GM12878 (cell line): ENCODE results near the gene ATP6V0C. TPM values are rescaled to one million over a fixed set of nuclear protein-coding genes. Genes with fewer than 3 reads are reported as not detected.
A peak's percentile ranks its signal among the peaks of the same experiment; 100 is the strongest.

Experiments used
- ATAC-seq: fragments of 200-7000 bp; cut with Tn5 transposase; 3 replicates; pipeline ENCODE4 v1.9.1; 2020; ENCODE audit warnings: mild to moderate bottlenecking, moderate library complexity
- BruUV-seq: library from RNA; stranded (reverse); fragments of 400-500 nt; replicated peaks from 2 replicates; lab custom pipeline; 2021; lab: Mats Ljungman, UMichigan
- CTCF ChIA-PET: fragments of 300-600 bp; sonication (Branson Sonifier 250); formaldehyde crosslinking; extraction: SDS; loops from one replicate; lab custom pipeline; 2021; ENCODE audit warnings: inconsistent platforms; lab: Yijun Ruan, JAX
- POLR2A ChIA-PET: fragments of 350-600 bp; formaldehyde crosslinking; extraction: SDS; loops from one replicate; lab custom pipeline; 2021; ENCODE audit warnings: inconsistent platforms; lab: Charles Lee
- RAD21 ChIA-PET: fragments of 300-600 bp; sonication (Branson Sonifier 250); formaldehyde crosslinking; loops from one replicate; lab custom pipeline; 2023; ENCODE audit warnings: antibody characterized with exemption; ENCODE audit not compliant: unreplicated experiment; lab: Charles Lee
- SMC1A ChIA-PET: fragments of 300-600 bp; sonication (Branson Sonifier 250); formaldehyde crosslinking; loops from one replicate; lab custom pipeline; 2023; ENCODE audit not compliant: unreplicated experiment, uncharacterized antibody; lab: Charles Lee
- DNase-seq: peaks from one replicate; pipeline ENCODE4 v3.0.0-alpha.2; 2011; ENCODE audit warnings: low read depth, low spot score
- FAIRE-seq: peaks from 3 replicates; lab custom pipeline; 2011; peaks lifted over from hg19 to GRCh38; lab: Jason Lieb, UNC
- H2AFZ ChIP-seq: 2 replicates; pipeline ENCODE4 v1.6.0; 2011; ENCODE audit warnings: low read depth, low read length, control low read depth; ENCODE audit not compliant: control insufficient read depth
- H3K27ac ChIP-seq: 2 replicates; pipeline ENCODE4 v1.5.1; 2011; ENCODE audit warnings: control low read depth; ENCODE audit not compliant: control insufficient read depth, insufficient read depth
- H3K27me3 ChIP-seq, 2 experiments: replicated peaks in 1 of 2; 2 replicates each; pipeline versions ENCODE4 v1.6.0 to v1.6.1; 2011; ENCODE audit warnings: low read length in 1 of 2; ENCODE audit not compliant: control insufficient read depth in 2 of 2, insufficient read depth in 2 of 2
- H3K36me3 ChIP-seq, 2 experiments: 2 replicates each; pipeline ENCODE4 v1.5.1; 2011; ENCODE audit warnings: low read length in 1 of 2; ENCODE audit not compliant: control insufficient read depth in 2 of 2, insufficient read depth in 2 of 2
- H3K4me1 ChIP-seq: 2 replicates; pipeline ENCODE4 v1.6.1; 2011; ENCODE audit warnings: mild to moderate bottlenecking, low read length, moderate library complexity, mixed read lengths; ENCODE audit not compliant: control insufficient read depth, insufficient read depth
- H3K4me2 ChIP-seq: 2 replicates; pipeline ENCODE4 v1.6.0; 2011; ENCODE audit warnings: control low read depth; ENCODE audit not compliant: control insufficient read depth, insufficient read depth
- H3K4me3 ChIP-seq: fragments of 200-600 bp; sonication (generic); 2 replicates; pipeline ENCODE4 v1.5.1; 2016
- H3K79me2 ChIP-seq: 2 replicates; pipeline ENCODE4 v1.6.0; 2011; ENCODE audit warnings: low read length; ENCODE audit not compliant: control insufficient read depth, insufficient read depth
- H3K9ac ChIP-seq: 2 replicates; pipeline ENCODE4 v1.8.0; 2011; ENCODE audit warnings: low read length, control low read depth, mixed read lengths; ENCODE audit not compliant: control insufficient read depth, insufficient read depth
- H3K9me3 ChIP-seq: replicated peaks from 3 replicates; pipeline ENCODE4 v1.5.1; 2011; ENCODE audit warnings: mild to moderate bottlenecking, low read length; ENCODE audit not compliant: control insufficient read depth, insufficient read depth
- H4K20me1 ChIP-seq: 2 replicates; pipeline ENCODE4 v1.6.0; 2011; ENCODE audit not compliant: control insufficient read depth, insufficient read depth
- ATF3 ChIP-seq: IDR thresholded peaks from 2 replicates; pipeline ENCODE4 v1.6.1; 2011; ENCODE audit warnings: low read depth, mild to moderate bottlenecking, low read length, moderate library complexity, borderline replicate concordance; ENCODE audit errors: extremely low read depth
- CEBPB ChIP-seq, 2 experiments: fragments of 150-350 bp in 1 of 2; IDR thresholded peaks; 2 replicates each; pipeline ENCODE4 v1.6.1; 2012 to 2014; ENCODE audit warnings: low read depth in 2 of 2, low read length in 2 of 2, borderline replicate concordance in 1 of 2, inconsistent platforms in 1 of 2
- FOXK2 ChIP-seq: fragments of 450-650 bp; IDR thresholded peaks from 2 replicates; pipeline ENCODE4 v1.6.1; 2017; ENCODE audit warnings: mild to moderate bottlenecking, moderate library complexity
- HDAC6 ChIP-seq: fragments of 200-600 bp; sonication (generic); IDR thresholded peaks from one replicate; pipeline ENCODE4 v1.8.0; 2017; ENCODE audit warnings: antibody characterized with exemption; ENCODE audit not compliant: unreplicated experiment
- IKZF2 ChIP-seq, 2 experiments: fragments of 450-650 bp; IDR thresholded peaks; 2 replicates each; pipeline ENCODE4 v1.6.1; 2017; ENCODE audit warnings: mild to moderate bottlenecking in 2 of 2, moderate library complexity in 2 of 2
- LARP7 ChIP-seq: fragments of 450-650 bp; IDR thresholded peaks from 2 replicates; pipeline ENCODE4 v1.6.1; 2017; ENCODE audit warnings: mild to moderate bottlenecking
- PAX5 ChIP-seq: IDR thresholded peaks from 2 replicates; pipeline ENCODE4 v1.6.1; 2011; ENCODE audit warnings: low read depth, low read length, borderline replicate concordance
- PBX3 ChIP-seq: IDR thresholded peaks from 2 replicates; pipeline ENCODE4 v1.6.1; 2011; ENCODE audit warnings: mild to moderate bottlenecking, low read depth, low read length, moderate library complexity; ENCODE audit not compliant: insufficient replicate concordance
- RBBP5 ChIP-seq: fragments of 200-600 bp; sonication (generic); conservative IDR thresholded peaks from 2 replicates; pipeline ENCODE4 v1.6.1; 2016
- RCOR1 ChIP-seq: conservative IDR thresholded peaks from 2 replicates; pipeline ENCODE4 v1.6.1; 2012; ENCODE audit warnings: low read depth, low read length, improper control_type of control experiment
- SIX5 ChIP-seq: IDR thresholded peaks from 2 replicates; pipeline ENCODE4 v1.6.1; 2011; ENCODE audit warnings: mild to moderate bottlenecking, low read depth, low read length, moderate library complexity; ENCODE audit not compliant: severe bottlenecking
- SMC3 ChIP-seq: IDR thresholded peaks from 2 replicates; pipeline ENCODE4 v1.6.1; 2011; ENCODE audit warnings: low read length, improper control_type of control experiment, borderline replicate concordance
- SUPT20H ChIP-seq: IDR thresholded peaks from 2 replicates; pipeline ENCODE4 v1.6.1; 2011; ENCODE audit warnings: low read depth, mild to moderate bottlenecking, low read length, moderate library complexity, borderline replicate concordance; ENCODE audit not compliant: control insufficient read depth
- ZBED1 ChIP-seq: IDR thresholded peaks from 2 replicates; pipeline ENCODE4 v1.6.1; 2016; ENCODE audit warnings: borderline replicate concordance
- WGBS: methylation state at CpG from one replicate; pipeline ENCODE4 v1.1.6; 2016; ENCODE audit warnings: low lambda C conversion rate; ENCODE audit not compliant: insufficient replicate concordance, insufficient coverage; ENCODE audit errors: missing lambda C conversion rate; 5-methylcytosine and 5-hydroxymethylcytosine counted together
- in situ Hi-C: fragments of 300-500 bp; cut with MboI; formaldehyde crosslinking; loops from 9 replicates; pipeline ENCODE4 v1.14.3; 2018; ENCODE audit warnings: mixed read lengths
- intact Hi-C: fragments of 100-400 bp; cut with micrococcal nuclease; formaldehyde crosslinking; loops from one replicate; pipeline ENCODE4 v1.14.2; 2022; ENCODE audit not compliant: unreplicated experiment
- polyA plus RNA-seq, 11 experiments: library from polyadenylated mRNA; depleted of rRNA in 4 of 11; unstranded in 6 of 11; stranded (reverse) in 5 of 11; fragments of >200 nt; fragmentation: Nextera tagmentation in 4 of 11; fragmentation: Illumina TruSeq in 1 of 11; extraction: Ambion mirVana in 4 of 11; extraction: Trizol in 1 of 11; gene quantifications; 1 replicate in 1 of 11; 2 replicates in 10 of 11; pipeline versions ENCODE4 v1.2.1 to v1.2.3, GENCODE V29; 2011 to 2016; ENCODE audit warnings: inconsistent platforms in 2 of 11, missing spikeins in 2 of 11, low read depth in 1 of 11
- total RNA-seq, 4 experiments: library from RNA; depleted of rRNA in 3 of 4; stranded (reverse); fragments of >200 nt in 3 of 4; fragmentation: Illumina TruSeq in 1 of 4; extraction: Trizol in 1 of 4; gene quantifications; 2 replicates each; pipeline versions ENCODE4 v1.2.1 to v1.2.3, GENCODE V29; 2013 to 2021
- TF ChIP-seq, protein P1 (sequence below): fragments of 150-350 bp; IDR thresholded peaks from 2 replicates; pipeline ENCODE4 v1.6.1; 2014; ENCODE audit warnings: mild to moderate bottlenecking, low read depth, low read length
- TF ChIP-seq, protein P2 (sequence below): IDR thresholded peaks from 2 replicates; pipeline ENCODE4 v1.6.1; 2011; ENCODE audit warnings: borderline replicate concordance, low read depth, mild to moderate bottlenecking, moderate library complexity, mixed read lengths, low read length; ENCODE audit not compliant: insufficient read depth; ENCODE audit errors: extremely low read length

The ATP6V0C gene
- total and polyA plus RNA-seq, 10 of the 15 experiments (the other 5 are each of a cell fraction or from before 2014, with no cell fraction given): 2.4 to 135 (median 18.4) TPM

GRCh38 chr16:2537451-2538379 lies 24.0 kb downstream of the ATP6V0C start, which contains the start of gene PDPK1:
TSS of gene PDPK1 (plus strand) at chr16:2538021. CDS start at chr16:2538113, 92 bp downstream.
- Histone ChIP-seq H4K20me1 (no peaks in the 10 kb centered on the region), H3K4me1 (peaks cover 6% of the 10 kb centered on the region), H3K27me3 (no peaks in the 10 kb centered on the region), H3K36me3 (no peaks in the 10 kb centered on the region), H2AFZ (peak within 1 kb of the TSS; percentile 86), H3K9ac (peak within 1 kb of the TSS; percentile 77), H3K79me2 (peaks cover 23% of the 10 kb centered on the region), H3K4me2 (peak within 1 kb of the TSS; percentile 60; the same call in 1 of the 2 replicates), H3K9me3 (no peaks in the 10 kb centered on the region), H3K4me3 (peak within 1 kb of the TSS; percentile 77), H3K27ac (peak within 1 kb of the TSS; percentile 75)
- WGBS: 1% methylated on average over 43 of the region's 126 CpGs
- SMC1A ChIA-PET: interaction anchor here (1.6 kb wide), 1 partner anchor 25 kb away, joined by 5 read pairs; the partner anchor contains the start of gene ATP6V0C
- ATAC-seq (peak; percentile 86), FAIRE-seq (no peak), DNase-seq (peak; percentile 72)
- RAD21 ChIA-PET: interaction anchor here (0.7 to 1.0 kb wide), 2 partner anchors 8 to 108 kb away, joined by 3 read pairs; no protein-coding TSS in a partner anchor
- intact Hi-C loops: loop anchor here (10.0 kb wide), 1 partner anchor 147 kb away; the partner anchor contains the start of gene KCTD5
- POLR2A ChIA-PET: interaction anchor here (0.8 to 2.0 kb wide), 4 partner anchors 19 to 28 kb away, joined by 4 to 5 read pairs (median 4); no protein-coding TSS in a partner anchor
- in situ Hi-C loops: loop anchor here (5.0 kb wide), 1 partner anchor 60 kb away; no protein-coding TSS in a partner anchor
- no TSS peak for BruUV-seq
- CTCF ChIA-PET: interaction anchor here (0.7 kb wide), 1 partner anchor 37 kb away, joined by 3 read pairs; no protein-coding TSS in a partner anchor
- TF ChIP-seq LARP7: peak; percentile 86
- TF ChIP-seq ATF3: no peak
- no peak for TF ChIP-seq SUPT20H
- no peak for TF ChIP-seq CEBPB (IDR thresholded peaks at IDR 0.05; ENCODE audit: borderline replicate concordance in 1 of 2, low read depth in 2 of 2, low read length in 2 of 2)
- no peak for TF ChIP-seq IKZF2 (IDR thresholded peaks at IDR 0.05)
- TF ChIP-seq, protein P1, sequence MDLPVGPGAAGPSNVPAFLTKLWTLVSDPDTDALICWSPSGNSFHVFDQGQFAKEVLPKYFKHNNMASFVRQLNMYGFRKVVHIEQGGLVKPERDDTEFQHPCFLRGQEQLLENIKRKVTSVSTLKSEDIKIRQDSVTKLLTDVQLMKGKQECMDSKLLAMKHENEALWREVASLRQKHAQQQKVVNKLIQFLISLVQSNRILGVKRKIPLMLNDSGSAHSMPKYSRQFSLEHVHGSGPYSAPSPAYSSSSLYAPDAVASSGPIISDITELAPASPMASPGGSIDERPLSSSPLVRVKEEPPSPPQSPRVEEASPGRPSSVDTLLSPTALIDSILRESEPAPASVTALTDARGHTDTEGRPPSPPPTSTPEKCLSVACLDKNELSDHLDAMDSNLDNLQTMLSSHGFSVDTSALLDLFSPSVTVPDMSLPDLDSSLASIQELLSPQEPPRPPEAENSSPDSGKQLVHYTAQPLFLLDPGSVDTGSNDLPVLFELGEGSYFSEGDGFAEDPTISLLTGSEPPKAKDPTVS: no peak
- TF ChIP-seq FOXK2: no peak
- peak; percentile 22 for TF ChIP-seq SIX5
- no peak for TF ChIP-seq HDAC6
- TF ChIP-seq PAX5: no peak
- no peak for TF ChIP-seq SMC3
- TF ChIP-seq, protein P2, sequence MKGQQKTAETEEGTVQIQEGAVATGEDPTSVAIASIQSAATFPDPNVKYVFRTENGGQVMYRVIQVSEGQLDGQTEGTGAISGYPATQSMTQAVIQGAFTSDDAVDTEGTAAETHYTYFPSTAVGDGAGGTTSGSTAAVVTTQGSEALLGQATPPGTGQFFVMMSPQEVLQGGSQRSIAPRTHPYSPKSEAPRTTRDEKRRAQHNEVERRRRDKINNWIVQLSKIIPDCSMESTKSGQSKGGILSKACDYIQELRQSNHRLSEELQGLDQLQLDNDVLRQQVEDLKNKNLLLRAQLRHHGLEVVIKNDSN: no peak
- TF ChIP-seq RBBP5: no peak
- TF ChIP-seq RCOR1: no peak
- TF ChIP-seq PBX3: peak; percentile 93
- no peak for TF ChIP-seq ZBED1
